ENCODE data around the gene PIAS2.
"Not testable (repeated sequence)": the region's sequence is repeated elsewhere in the genome, so short reads cannot be mapped to it uniquely, and the experiment has no call there.

Gene PIAS2, protein sequence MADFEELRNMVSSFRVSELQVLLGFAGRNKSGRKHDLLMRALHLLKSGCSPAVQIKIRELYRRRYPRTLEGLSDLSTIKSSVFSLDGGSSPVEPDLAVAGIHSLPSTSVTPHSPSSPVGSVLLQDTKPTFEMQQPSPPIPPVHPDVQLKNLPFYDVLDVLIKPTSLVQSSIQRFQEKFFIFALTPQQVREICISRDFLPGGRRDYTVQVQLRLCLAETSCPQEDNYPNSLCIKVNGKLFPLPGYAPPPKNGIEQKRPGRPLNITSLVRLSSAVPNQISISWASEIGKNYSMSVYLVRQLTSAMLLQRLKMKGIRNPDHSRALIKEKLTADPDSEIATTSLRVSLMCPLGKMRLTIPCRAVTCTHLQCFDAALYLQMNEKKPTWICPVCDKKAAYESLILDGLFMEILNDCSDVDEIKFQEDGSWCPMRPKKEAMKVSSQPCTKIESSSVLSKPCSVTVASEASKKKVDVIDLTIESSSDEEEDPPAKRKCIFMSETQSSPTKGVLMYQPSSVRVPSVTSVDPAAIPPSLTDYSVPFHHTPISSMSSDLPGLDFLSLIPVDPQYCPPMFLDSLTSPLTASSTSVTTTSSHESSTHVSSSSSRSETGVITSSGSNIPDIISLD

DNA sequence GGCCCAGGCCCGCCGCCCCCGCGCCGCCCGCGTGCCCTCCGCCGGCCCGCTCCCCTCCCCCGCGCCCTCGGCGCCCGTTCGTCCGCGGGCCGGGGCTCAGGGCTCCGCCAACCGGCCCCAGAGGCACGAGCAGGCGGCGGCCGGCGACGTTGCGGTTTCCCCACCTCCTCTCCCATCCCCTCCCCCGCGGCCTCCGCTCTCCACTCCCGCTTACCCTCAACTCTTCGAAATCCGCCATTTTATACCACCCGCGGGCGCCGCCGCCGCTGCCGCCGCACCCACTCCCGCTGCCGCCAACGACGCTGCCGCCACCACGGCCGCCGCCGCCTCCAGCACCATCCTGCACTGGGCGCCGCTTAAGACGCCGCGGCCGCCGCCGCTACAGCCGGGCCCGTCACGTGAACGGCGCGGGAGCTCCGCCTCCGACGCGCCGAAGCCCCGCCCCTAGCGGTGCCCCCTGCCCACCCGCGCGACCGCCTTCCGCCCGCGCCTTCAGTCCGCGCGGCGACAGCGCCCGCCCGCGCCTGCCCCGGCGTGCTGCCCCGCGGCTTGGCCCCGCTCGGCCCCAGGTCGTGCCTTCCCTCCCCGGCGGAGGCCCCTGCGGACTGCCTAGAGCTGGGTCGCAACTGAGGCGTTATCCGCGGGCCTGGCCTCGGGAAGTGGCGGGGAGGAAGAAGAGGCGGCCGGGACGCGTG is at the start of gene PIAS2, which contains the start of gene KATNAL2:
Gene PIAS2, minus strand, starts transcription at position 400 of the 695 bp plus-strand sequence. Its CDS starts 162 bp downstream, at position 238.
Gene KATNAL2, plus strand, starts transcription at position 495 of the 695 bp plus-strand sequence. CDS start 29,271 bp downstream, outside the sequence.
- DNase-seq, result peak; percentile 34

GRCh38 chr18:46966266-46966665 is 49.0 kb upstream of the PIAS2 start:
- not testable (repeated sequence) for DNase-seq

GRCh38 chr18:46964579-46965293 is 47.4 kb upstream of the PIAS2 start:
- DNase-seq, result not testable (repeated sequence)

- DNase-seq, result not testable (repeated sequence)
These were observed 46.6 kb upstream of the PIAS2 start for GRCh38 chr18:46963656-46964578.

DNA sequence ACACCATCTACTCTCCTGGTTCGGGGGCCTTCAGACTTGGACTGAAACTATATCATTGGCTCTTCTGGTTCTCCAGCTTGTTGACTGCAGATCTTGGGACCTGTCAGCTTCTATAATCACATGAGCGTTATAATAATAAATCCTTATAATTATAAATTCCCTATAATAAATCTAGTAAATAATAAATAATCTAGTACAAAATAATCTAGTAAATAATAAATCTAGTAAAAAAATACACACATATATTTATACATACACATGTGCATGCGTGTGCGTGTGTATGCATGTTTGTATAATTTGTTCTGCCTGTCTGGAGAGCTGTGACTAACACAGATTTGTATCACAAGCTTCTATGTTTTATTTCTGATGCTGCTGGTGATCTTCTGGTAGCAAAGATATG is 40.9 kb upstream of the PIAS2 start:
- no peak for DNase-seq

GRCh38 chr18:46953195-46953594 is 35.9 kb upstream of the PIAS2 start:
- no peak for DNase-seq

DNA sequence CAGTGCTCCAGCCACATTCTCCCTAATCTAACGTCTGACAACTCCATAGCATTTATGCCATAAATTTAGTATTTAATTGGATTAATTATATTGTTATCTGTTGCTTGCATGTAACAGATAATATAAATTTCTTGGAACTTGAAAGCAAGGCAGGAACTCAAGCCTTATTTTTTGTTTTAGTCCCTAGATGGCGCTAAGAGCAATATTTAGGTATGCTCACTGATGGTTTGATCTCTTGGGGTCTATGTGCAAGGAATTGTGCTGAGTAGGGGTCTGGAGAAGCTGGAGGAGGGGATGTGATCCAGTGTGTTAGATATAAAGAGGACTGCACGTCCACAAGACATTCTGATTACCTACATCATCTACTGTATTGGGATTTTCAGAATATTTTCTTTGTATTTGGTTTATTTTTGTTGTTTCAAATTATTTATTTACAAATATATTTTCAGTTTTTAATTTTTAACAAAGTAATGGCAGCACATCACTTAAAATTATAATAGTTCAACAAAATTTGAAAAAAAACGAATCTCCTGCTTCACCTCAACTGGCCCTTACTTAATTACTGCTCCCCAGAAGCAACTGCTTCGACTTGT is 32.9 kb upstream of the PIAS2 start:
- peak; percentile 24 for DNase-seq

DNA sequence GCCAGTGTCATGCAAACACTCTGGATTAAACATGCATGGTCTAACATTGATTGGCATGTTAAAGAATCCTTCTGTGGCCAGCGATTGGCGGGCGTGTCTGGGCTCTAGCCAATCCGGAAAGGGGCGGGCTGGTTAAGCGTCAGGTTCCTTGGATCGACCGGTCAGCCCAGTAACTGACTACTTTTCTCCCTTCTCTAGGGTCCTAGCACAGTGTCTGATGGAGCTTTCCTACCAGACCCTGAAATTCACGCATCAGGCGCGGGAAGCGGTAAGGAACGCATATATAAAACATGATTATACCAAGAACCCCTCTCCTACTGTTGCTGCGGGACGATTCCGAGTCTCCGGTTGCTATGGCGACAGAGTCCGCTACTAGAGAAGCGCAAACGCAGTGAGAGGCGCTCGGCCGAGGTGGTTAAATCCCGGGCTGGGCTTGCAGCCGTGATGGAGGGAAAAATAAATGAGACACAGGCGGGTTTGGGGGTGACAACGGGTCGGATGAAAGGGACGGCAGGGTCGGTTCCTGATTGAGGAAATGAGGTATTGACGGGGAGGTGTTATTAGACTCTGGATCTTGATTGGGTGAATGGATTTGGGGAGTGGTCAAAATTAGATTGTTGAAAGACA is 29.5 kb upstream of the PIAS2 start:
- no peak for DNase-seq

- no peak for DNase-seq
These were observed 25.3 kb upstream of the PIAS2 start for GRCh38 chr18:46942646-46943045.

DNA sequence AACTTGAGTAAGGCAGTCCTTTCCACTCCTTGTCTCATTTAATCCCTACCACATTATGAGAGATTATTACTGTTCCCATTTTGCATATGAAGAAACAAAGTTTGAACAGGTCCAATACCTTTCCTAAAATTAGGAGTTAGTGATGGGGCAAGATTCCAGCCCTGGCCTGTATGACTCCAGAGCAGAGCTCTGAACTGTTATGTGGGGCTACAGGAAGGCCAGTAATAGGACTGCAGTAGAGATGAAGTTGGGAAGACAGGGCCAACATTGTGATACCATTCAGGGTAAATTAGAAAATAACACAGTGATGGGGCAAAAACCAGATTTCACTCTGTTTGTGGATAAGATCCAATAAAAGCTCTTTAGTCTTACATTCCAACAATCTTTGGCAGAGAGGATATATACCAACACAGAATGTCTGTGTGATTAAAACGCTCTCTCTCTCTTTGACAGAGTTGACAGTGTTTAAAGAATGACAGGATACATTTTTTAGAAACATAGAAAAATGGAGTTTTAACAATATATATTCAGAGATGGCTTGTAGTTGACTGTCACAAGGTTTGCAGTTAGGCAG is 22.8 kb upstream of the PIAS2 start:
- DNase-seq, result no peak

DNA sequence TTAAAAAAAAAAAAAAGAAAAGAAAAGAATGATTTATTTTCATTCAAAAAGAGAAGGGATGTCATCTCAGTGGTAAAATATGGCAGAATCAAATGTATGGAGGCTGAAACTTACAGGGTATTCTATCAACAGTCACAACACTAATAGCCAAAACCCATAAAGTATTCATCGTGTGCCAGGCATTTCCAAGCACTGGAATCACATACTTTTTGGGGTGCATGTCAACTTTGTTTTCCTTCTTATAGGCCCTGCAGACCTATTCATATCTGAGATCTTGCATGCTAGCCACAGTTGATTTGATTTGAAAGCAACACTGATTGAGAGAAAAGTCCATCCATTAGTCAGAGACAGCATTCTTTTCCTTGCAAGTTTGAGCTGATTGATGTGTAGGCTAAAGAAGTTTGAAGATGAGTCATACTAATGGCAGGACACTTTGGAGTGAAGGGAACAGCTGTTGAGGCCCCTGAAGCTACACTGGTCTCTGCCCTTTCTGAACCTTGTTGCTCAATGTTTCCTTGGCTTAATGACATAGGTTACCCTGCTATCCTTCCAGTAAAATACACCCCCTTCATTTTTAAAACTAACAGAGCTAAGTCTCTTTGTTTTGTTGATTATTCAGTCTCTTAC is 22.1 kb upstream of the PIAS2 start:
- no peak for DNase-seq

DNA sequence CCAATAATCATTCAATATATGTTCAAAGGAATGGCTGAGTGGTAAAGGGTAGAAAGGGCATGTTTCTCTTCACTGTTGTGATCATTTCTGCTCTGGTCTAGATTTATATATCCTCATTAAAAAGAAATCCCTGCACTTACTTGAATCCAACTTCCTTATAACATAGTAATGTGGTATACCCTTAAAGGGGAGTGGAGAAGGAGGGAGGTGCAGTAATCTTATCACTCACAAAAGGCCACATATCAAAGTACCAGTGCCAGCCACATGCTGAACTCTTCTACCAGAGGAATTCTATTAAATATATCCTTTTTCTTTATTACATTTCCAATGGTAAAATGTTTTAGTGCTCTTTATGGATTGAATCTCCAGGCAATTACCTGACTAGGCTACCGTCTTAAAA is 3.3 kb upstream of the PIAS2 start:
- DNase-seq, result no peak

DNA sequence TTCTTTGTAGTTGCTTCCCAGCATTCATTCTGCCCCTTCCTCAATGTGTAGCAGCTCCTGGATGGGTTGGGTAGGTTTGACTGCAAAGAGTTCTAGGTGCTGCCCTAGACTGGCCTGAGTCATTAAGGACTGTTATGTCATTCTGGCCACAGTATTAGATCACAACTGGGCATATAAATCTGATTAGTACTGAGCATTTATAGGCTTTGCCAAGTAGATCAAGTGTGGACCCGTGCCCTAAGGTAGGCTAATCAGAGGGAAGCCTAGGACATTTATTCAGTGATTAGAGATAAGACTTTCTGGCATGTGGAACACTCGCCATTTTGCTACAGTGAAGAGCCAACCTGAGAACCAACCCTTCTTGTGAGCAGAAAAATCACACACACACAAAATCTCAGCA is 2.8 kb upstream of the PIAS2 start:
- DNase-seq, result no peak

DNA sequence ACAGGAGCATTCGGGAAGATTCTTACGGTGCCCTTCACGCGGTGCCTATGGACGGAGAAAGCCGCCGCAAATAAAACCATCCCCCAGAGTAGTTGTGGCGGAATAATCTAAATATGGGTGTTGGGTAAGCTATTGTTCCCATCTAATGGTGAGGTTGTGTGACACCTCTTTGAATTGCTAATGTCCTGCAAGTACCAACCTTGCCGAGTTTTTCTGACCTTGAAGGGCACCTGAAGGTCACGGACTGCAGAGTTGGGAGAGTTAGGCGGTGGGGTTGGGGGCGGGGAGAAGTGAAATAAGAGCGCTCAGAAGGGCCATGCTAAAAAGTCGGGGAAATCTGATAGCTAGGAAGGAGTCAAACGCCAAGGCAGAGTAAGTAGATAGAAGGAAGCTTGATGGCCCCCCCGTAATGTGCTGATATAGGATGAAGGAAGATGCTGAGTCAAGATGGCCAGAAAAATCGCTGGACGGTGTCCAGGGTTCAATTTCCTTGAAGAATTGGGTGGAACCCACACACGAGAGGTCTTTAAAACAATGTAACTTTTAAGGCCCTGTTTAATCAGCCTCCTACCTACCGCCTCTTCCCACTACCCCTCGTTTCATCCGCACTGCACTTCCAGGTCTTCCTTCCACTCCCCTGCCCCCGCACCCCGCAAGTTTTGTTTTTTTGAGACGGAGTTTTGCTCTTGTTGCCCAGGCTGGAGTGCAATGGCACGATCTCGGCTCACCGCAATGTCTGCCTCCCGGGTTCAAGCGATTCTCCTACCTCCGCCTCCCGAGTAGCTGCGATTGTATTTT is 695 bp upstream of the PIAS2 start:
- no peak for DNase-seq

DNA sequence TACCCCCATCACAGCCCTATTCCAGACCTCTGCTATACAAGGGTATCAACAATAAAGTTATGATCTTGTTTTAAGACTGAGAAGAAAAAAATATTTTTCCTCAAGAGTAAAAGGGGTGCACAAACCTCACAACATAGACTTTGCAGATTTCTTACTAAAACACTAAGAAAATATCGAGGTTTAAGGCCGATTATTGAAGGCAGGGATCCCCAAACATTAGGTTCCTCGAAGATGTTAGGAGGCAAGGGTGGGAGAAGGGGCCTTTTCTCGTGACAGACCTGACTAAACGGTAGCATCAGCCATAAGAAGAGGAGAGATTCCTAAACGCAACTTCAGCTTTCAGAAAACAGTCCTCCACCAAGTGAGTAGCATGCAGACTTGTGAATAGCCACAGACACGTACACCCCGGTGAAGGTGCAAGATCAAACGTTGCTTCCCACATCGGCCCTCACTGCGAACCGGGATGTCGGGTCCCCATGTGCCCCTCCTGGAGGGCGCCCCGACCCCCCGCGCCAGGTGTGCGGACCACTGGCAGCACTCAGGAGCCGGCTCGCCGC is 678 bp downstream of the PIAS2 start:
- DNase-seq, result no peak

DNA sequence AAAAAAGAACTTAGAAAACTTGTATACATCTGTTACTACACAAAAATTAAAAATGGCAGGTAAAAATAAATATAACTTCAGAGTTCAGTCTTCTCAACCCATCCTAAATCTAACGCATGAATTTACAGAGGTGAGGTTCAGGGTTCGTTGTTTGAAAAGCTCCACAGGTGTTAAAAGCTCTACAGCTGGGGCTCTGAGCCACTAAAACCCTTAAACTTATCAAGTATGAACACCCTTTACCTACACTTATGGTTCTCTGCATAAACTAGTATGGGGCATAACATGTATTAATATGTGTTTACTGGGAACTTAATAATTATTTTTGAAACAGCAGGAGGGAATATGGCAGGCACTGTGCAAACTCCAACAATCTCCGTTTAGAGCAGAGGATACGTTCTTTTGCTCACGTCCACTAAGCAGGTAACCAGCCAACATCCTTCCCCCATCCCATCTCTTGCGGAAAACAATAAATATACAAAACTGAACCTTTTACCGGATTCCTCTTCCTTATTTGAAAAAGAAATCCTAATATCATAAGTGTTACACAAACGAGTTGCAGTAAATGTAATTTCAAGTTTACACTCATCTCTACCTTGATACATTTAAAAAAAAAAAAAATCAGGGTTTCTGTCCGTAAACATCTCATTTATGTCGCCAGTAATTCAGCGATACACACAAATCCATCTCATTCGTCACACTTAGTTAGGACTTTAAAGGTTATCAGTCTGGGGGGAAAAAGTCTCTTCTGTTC is 1.3 kb downstream of the PIAS2 start:
- no peak for DNase-seq

- DNase-seq, result no peak
These were observed 6.5 kb downstream of the PIAS2 start for GRCh38 chr18:46910856-46911255.

DNA sequence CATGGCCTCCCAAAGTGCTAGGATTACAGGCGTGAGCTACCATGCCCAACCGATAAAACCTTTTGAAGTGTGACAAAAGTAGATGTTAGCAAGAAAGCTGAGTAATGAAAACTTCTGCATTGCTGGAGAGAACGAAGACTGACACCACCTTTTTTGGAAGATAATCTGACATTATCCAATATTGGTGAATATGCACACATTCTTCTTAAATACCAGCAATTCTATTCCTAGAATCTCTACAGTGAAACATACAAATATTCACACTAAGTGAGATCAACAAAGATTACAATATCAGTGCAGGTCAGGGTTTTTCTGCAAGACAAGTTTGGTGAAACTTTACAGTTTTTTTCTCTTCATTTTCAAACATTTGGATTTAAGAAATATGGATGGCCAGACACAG is 7.8 kb downstream of the PIAS2 start:
- DNase-seq, result no peak
